BE2C (cell line): ENCODE results near the gene PID1. TPM values are rescaled to one million over a fixed set of nuclear protein-coding genes. Genes with fewer than 3 reads are reported as not detected.

ENCODE experiments used
- DNase-seq: peaks from one replicate; pipeline ENCODE4 v3.0.0-alpha.2; 2020
- H3K27me3 ChIP-seq: fragments of 250-450 bp; sonication (Bioruptor Pico); 2 replicates; pipeline ENCODE4 v1.5.1; 2020; ENCODE audit warnings: mild to moderate bottlenecking
- H3K36me3 ChIP-seq: fragments of 250-450 bp; sonication (Bioruptor Pico); 2 replicates; pipeline ENCODE4 v1.5.1; 2020; ENCODE audit warnings: mild to moderate bottlenecking
- H3K4me1 ChIP-seq: fragments of 250-450 bp; sonication (Bioruptor Pico); 2 replicates; pipeline ENCODE4 v1.5.1; 2020
- H3K4me3 ChIP-seq: 2 replicates; pipeline ENCODE4 v1.5.1; 2011; ENCODE audit warnings: low read depth, low read length
- H3K9me3 ChIP-seq: fragments of 250-450 bp; sonication (Bioruptor Pico); 2 replicates; pipeline ENCODE4 v1.5.1; 2020
- polyA plus RNA-seq: library from polyadenylated mRNA; unstranded; fragments of >200 nt; gene quantifications from one replicate; pipeline ENCODE4 v1.2.1, GENCODE V29; 2012; ENCODE audit warnings: low read depth, missing spikeins; ENCODE audit not compliant: insufficient read length, insufficient read depth
- TF ChIP-seq, protein P1 (sequence below): IDR thresholded peaks from 2 replicates; pipeline ENCODE4 v1.5.1; 2012; ENCODE audit warnings: mild to moderate bottlenecking, low read depth, low read length

PID1 gene, protein sequence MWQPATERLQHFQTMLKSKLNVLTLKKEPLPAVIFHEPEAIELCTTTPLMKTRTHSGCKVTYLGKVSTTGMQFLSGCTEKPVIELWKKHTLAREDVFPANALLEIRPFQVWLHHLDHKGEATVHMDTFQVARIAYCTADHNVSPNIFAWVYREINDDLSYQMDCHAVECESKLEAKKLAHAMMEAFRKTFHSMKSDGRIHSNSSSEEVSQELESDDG
- not detected for polyA plus RNA-seq

DNA sequence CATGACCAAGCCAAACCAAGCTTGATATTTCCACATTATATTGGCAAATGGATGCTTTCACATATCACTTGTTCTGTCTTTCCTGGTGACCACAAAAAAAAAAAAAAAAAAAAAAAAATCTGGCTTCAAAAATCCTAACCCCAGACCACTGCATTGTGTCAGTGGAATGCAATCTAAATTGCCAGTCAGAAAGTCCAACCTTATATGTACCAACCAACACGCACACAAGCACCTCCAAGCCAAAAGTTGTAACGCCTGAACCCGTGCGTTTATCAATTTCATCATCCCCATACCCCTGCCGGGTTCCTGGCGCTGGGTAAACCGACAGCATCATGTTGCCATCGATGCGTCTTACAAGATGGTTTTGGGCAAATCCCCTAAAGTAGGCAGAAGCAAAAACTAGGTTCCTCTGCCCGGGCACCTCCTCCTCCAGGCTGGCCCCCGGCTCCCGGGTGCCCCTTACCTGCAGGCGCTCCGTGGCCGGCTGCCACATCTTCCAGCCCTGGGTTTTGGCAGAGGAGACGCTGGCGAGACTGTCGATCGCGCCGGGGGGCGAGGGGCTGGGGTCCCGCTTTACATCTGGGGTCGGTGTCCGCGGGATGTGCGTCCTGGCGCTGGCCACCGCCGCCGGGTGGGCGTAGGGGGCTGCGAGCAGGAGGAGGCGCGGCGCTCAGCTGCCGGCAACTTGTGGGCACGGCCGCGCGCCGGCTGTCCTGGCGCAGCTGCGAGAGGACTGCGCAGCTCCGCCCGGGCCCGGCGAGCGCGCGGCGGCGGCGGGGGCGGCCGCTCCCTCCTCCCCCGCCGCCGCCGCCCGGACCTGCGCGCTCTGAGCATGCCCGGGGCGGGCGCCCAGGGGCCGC lies at the start of gene PID1:
TSS of gene PID1 (minus strand) at position 737 of the 860 bp plus-strand sequence. CDS start at position 493, 244 bp downstream.
- no peak for DNase-seq
- H3K4me1 ChIP-seq = no peaks in the 10 kb centered on the region

DNA sequence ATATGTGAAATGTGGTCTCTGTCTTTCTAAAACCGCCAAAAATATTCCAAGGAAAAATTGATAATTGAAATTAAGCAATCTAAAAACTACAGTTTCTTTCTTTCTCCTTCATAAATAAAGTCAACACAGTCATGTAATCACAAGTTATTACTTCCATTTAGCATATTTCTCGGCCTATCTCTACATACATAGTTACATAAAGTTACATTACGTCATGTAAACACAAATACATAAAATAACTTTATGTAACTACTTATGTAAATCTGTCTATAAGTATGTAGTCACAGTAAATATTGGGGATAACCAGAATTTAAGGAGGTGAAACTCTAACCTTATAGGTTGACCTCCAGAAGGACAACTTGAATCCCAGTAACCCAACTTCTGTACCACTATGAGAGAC lies 48.5 kb upstream of the PID1 start:
- H3K4me3 ChIP-seq = no peak overlapping the region
- H3K4me1 ChIP-seq = no peaks in the 10 kb centered on the region
- no peaks in the 10 kb centered on the region for H3K27me3 ChIP-seq
- H3K36me3 ChIP-seq = no peaks in the 10 kb centered on the region
- H3K9me3 ChIP-seq = no peaks in the 10 kb centered on the region
- TF ChIP-seq, protein P1, sequence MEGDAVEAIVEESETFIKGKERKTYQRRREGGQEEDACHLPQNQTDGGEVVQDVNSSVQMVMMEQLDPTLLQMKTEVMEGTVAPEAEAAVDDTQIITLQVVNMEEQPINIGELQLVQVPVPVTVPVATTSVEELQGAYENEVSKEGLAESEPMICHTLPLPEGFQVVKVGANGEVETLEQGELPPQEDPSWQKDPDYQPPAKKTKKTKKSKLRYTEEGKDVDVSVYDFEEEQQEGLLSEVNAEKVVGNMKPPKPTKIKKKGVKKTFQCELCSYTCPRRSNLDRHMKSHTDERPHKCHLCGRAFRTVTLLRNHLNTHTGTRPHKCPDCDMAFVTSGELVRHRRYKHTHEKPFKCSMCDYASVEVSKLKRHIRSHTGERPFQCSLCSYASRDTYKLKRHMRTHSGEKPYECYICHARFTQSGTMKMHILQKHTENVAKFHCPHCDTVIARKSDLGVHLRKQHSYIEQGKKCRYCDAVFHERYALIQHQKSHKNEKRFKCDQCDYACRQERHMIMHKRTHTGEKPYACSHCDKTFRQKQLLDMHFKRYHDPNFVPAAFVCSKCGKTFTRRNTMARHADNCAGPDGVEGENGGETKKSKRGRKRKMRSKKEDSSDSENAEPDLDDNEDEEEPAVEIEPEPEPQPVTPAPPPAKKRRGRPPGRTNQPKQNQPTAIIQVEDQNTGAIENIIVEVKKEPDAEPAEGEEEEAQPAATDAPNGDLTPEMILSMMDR = no peak
- DNase-seq = no peak

More for the DNA sequence above, at the start of gene PID1:
- H3K4me3 ChIP-seq = no peak within 1 kb of the TSS
- no peaks in the 10 kb centered on the region for H3K36me3 ChIP-seq
- TF ChIP-seq, protein P1 = no peak
- H3K27me3 ChIP-seq = peaks cover 3% of the 10 kb centered on the region
- no peaks in the 10 kb centered on the region for H3K9me3 ChIP-seq

DNA sequence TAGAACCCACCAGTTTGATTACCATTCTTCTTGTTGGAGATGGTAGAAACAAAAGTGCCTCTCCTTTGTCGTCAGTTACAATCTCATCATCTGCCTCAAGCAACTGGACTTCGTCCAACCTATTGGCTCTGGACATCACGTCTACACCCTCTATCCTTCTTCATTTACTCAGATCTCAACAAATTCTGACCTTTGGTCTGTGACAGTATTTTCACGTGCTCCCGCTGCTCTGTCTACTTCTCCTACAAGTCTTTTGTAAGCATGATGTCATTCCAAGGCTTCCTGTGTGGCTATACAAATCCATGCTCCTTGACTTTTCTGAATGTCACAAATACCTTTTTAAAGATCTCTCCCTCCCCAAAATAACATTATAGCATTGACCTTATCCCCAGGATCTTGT lies 43.0 kb upstream of the PID1 start:
- Histone ChIP-seq H3K9me3 (no peaks in the 10 kb centered on the region), H3K4me1 (no peaks in the 10 kb centered on the region), H3K27me3 (no peaks in the 10 kb centered on the region), H3K36me3 (no peaks in the 10 kb centered on the region), H3K4me3 (no peak overlapping the region)
- no peak for DNase-seq
- TF ChIP-seq, protein P1 = no peak

DNA sequence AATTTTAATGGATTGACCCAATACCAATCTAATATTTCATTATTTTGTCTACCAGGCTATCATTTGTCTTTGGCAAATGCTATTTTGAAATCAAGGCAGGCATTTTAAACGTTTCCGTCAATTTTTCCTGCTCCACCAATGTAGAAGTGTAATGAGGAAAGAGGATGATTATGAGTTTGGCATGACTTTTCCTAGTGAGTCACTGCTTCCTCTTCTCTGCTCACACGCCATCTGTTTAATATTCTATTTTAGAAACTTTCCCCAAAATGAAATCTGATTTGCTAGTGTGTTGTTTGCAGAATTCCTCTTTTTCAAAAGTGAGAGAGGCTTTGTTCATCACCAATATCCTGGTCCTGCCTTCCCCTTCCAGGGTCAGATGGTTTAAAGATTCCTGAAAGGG lies 42.5 kb upstream of the PID1 start:
- H3K4me1 ChIP-seq = no peaks in the 10 kb centered on the region
- no peaks in the 10 kb centered on the region for H3K9me3 ChIP-seq
- H3K4me3 ChIP-seq = no peak overlapping the region
- TF ChIP-seq, protein P1 = no peak
- DNase-seq = no peak
- no peaks in the 10 kb centered on the region for H3K36me3 ChIP-seq
- no peaks in the 10 kb centered on the region for H3K27me3 ChIP-seq

DNA sequence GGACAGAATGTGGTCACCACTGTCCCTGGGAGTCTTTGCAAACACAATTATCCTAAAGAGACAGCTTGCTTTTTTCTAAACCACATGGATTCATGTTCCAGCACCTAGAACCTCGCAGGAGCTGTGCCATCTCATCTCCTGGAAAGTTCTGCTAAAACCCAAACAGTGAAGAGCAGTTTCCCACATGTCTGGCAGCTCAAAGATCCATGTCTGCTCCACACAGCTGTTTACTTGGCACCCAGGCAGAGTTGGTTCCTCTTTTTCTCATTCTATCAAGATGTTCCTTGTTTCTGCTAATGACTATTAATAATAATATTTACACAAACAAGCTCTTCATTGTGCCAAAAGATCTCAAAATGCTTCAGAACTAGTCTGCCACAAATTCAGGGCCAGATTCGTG lies 30.1 kb upstream of the PID1 start:
- Histone ChIP-seq H3K36me3 (no peaks in the 10 kb centered on the region), H3K9me3 (no peaks in the 10 kb centered on the region), H3K27me3 (no peaks in the 10 kb centered on the region), H3K4me1 (no peaks in the 10 kb centered on the region), H3K4me3 (no peak overlapping the region)
- TF ChIP-seq, protein P1 = no peak
- no peak for DNase-seq

DNA sequence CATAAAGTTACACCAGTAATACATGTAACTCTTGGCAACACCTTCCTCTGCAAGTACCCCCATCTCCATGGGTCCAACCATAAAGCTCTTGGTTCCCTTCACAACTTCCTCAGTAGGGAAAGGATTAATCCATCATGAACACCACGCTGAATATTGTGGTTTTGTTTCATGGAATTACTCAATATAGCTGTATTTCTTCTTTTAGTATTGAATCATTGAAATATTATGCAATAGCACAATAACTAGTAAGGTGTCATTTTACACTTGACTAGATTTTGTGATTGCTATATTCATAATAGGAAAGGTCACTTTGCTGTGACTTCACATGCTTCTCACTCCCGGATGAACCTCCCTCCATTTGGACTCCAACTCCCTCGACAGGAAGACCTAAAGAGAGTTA lies 29.7 kb upstream of the PID1 start:
- Histone ChIP-seq H3K27me3 (no peaks in the 10 kb centered on the region), H3K9me3 (no peaks in the 10 kb centered on the region), H3K4me1 (no peaks in the 10 kb centered on the region), H3K36me3 (no peaks in the 10 kb centered on the region), H3K4me3 (no peak overlapping the region)
- TF ChIP-seq, protein P1 = no peak
- DNase-seq = no peak
